Stimulated activated CD4-positive, alpha-beta T cell treated with anti-CD3 and anti-CD28 coated beads, Interleukin-1b, Interleukin-23, amount 100 ng/mL, for 1 hour (primary cell): ENCODE measurements around the gene ABCB8.

Experiments
- DNase-seq, 2 donors: peaks; one replicate each; pipeline ENCODE4 v3.0.0-alpha.2; 2020; ENCODE audit warnings: low read depth in 2 of 2

Gene ABCB8

GRCh38 chr7:151071032-151071866 is 43.0 kb downstream of the ABCB8 start:
- DNase-seq = no peak

- DNase-seq = no peak
Measured at GRCh38 chr7:151073990-151074389, 45.7 kb downstream of the ABCB8 start.

- no peak for DNase-seq
Measured at GRCh38 chr7:151074817-151075661, 46.8 kb downstream of the ABCB8 start.

GRCh38 chr7:151075662-151075971 is 47.4 kb downstream of the ABCB8 start:
- no peak for DNase-seq

- no peak for DNase-seq
Measured at GRCh38 chr7:151075978-151076426, 47.8 kb downstream of the ABCB8 start.

- no peak for DNase-seq
Measured at GRCh38 chr7:151076863-151077704, 48.8 kb downstream of the ABCB8 start.

GRCh38 chr7:151077705-151078232 is 49.5 kb downstream of the ABCB8 start:
- DNase-seq = no peak

GRCh38 chr7:151078233-151079040 is 50.2 kb downstream of the ABCB8 start:
- no peak for DNase-seq

- no peak for DNase-seq
Measured at GRCh38 chr7:151079199-151079910, 51.1 kb downstream of the ABCB8 start.

- DNase-seq = no peak
Measured at GRCh38 chr7:151080067-151080521, 51.8 kb downstream of the ABCB8 start.

- DNase-seq = peak; percentile 67 to 70
Measured at GRCh38 chr7:151080522-151081169, 52.4 kb downstream of the ABCB8 start, which contains the start of gene FASTK. Gene FASTK (minus strand): TSS chr7:151080809. CDS start chr7:151080766, 43 bp downstream.

GRCh38 chr7:151081170-151082101 is 53.2 kb downstream of the ABCB8 start:
- no peak for DNase-seq

GRCh38 chr7:151082141-151083070 is 54.2 kb downstream of the ABCB8 start:
- DNase-seq = no peak

- peak; percentile 57 to 62 for DNase-seq
Measured at GRCh38 chr7:151083071-151083823, 55.0 kb downstream of the ABCB8 start, which contains the start of gene TMUB1. Gene TMUB1 (minus strand): TSS chr7:151083493. CDS start chr7:151082563, 930 bp downstream.

- DNase-seq = no peak
Measured at GRCh38 chr7:151083824-151084160, 55.5 kb downstream of the ABCB8 start.

- DNase-seq = no peak
Measured at GRCh38 chr7:151085329-151085690, 57.1 kb downstream of the ABCB8 start.
